NCI-H2196 (cell line): ENCODE measurements around the gene LRFN3.
A peak's percentile ranks its signal among the peaks of the same experiment; 100 is the strongest.
"Not testable (repeated sequence)": the region's sequence is repeated elsewhere in the genome, so short reads cannot be mapped to it uniquely, and the experiment has no call there.

Experiments
- DNase-seq: peaks from one replicate; lab custom pipeline; 2025; ENCODE audit not compliant: unreplicated experiment; lab: John Stamatoyannopoulos, UW

Gene LRFN3

GRCh38 chr19:35935911-35936737, at the start of gene LRFN3:
Gene LRFN3, plus strand, starts transcription at chr19:35936374. Its CDS starts 3,052 bp downstream, at chr19:35939426.
- peak; percentile 89 for DNase-seq

- DNase-seq, result no peak
These were observed 49.0 kb upstream of the LRFN3 start for GRCh38 chr19:35887197-35887596.

GRCh38 chr19:35888398-35888797, 47.8 kb upstream of the LRFN3 start:
- no peak for DNase-seq

- DNase-seq, result no peak
These were observed 46.6 kb upstream of the LRFN3 start for GRCh38 chr19:35889370-35890112.

GRCh38 chr19:35890113-35890650, 46.0 kb upstream of the LRFN3 start:
- DNase-seq, result no peak

- not testable (repeated sequence) for DNase-seq
These were observed 44.4 kb upstream of the LRFN3 start for GRCh38 chr19:35891819-35892218.

GRCh38 chr19:35894342-35894741, 41.8 kb upstream of the LRFN3 start:
- DNase-seq, result no peak

- no peak for DNase-seq
These were observed 40.1 kb upstream of the LRFN3 start for GRCh38 chr19:35895911-35896642.

GRCh38 chr19:35896643-35897040, 39.5 kb upstream of the LRFN3 start:
- no peak for DNase-seq

- DNase-seq, result no peak
These were observed 38.3 kb upstream of the LRFN3 start for GRCh38 chr19:35897706-35898451.

GRCh38 chr19:35898499-35898809, 37.7 kb upstream of the LRFN3 start:
- DNase-seq, result no peak

- peak; percentile 86 for DNase-seq
These were observed 36.5 kb upstream of the LRFN3 start for GRCh38 chr19:35899547-35900214.

- DNase-seq, result no peak
These were observed 35.0 kb upstream of the LRFN3 start for GRCh38 chr19:35901055-35901644.

- DNase-seq, result no peak
These were observed 34.1 kb upstream of the LRFN3 start, which contains the start of gene HCST for GRCh38 chr19:35901854-35902661. Gene HCST, plus strand, starts transcription at chr19:35902529. Its CDS starts 65 bp downstream, at chr19:35902594.

- DNase-seq, result no peak
These were observed 33.2 kb upstream of the LRFN3 start for GRCh38 chr19:35902870-35903475.

GRCh38 chr19:35903550-35904179, 32.5 kb upstream of the LRFN3 start:
- peak; percentile 49 for DNase-seq

GRCh38 chr19:35904311-35905068, 31.7 kb upstream of the LRFN3 start:
- no peak for DNase-seq
